Measurements from ENCODE around the gene TRIM24.
"Not testable (repeated sequence)": the region's sequence is repeated elsewhere in the genome, so short reads cannot be mapped to it uniquely, and the experiment has no call there.

Gene TRIM24

DNA sequence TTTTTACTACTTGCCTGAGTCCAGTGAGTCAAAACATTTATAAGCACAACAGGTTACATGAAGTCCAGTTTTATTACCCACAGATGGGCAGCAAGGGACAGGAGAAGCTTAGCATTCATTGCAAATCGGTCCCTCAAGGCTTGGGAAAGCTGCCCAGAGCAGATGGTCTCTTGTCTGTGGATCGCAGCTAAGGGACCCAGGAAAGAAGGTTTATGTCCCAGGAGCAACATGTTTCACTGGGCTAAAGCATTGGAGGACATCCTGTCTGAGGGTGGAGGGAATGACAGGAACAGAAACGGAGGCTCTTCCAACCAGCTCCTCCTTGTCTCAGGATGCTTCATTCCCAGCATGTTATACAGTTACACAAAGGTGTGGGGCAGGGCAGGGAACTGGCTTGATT, 39.3 kb downstream of the TRIM24 start:
- DNase-seq, result no peak

DNA sequence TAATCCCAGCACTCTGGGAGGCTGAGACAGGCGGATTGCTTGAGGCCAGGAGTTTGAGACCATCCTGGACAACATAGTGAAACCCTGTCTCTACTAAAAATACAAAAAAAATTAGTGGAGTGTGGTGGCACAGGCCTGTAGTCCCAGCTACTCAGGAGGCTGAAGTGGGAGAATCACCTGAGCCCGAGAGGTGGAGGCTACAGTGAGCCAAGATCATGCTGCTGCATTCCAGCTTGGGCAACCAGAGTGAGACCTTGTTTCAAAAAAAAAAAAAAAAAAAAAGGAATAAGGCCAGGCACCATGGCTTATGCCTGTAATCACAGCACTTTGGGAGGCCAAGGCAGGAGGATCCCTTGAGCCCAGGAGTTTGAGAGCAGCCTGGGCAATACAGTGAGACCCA, 40.2 kb downstream of the TRIM24 start:
- not testable (repeated sequence) for DNase-seq

DNA sequence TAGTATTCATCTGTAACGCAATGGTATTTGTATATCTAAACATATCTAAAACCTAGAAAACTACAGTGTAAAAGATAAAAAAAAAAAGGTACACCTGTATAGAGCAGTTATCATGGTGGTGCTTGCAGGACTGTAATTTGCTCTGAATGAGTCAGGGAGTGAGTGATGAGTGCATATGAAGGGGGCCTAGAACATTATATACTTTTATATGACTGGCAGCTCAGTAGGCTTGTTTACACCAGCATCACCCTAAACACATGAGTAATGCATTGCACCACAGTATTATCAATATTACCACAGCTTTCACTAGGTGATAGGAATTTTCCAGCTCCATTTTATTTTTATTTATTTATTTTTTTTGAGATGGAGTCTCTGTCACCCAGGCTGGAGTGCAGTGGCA, 40.8 kb downstream of the TRIM24 start:
- DNase-seq, result no peak

DNA sequence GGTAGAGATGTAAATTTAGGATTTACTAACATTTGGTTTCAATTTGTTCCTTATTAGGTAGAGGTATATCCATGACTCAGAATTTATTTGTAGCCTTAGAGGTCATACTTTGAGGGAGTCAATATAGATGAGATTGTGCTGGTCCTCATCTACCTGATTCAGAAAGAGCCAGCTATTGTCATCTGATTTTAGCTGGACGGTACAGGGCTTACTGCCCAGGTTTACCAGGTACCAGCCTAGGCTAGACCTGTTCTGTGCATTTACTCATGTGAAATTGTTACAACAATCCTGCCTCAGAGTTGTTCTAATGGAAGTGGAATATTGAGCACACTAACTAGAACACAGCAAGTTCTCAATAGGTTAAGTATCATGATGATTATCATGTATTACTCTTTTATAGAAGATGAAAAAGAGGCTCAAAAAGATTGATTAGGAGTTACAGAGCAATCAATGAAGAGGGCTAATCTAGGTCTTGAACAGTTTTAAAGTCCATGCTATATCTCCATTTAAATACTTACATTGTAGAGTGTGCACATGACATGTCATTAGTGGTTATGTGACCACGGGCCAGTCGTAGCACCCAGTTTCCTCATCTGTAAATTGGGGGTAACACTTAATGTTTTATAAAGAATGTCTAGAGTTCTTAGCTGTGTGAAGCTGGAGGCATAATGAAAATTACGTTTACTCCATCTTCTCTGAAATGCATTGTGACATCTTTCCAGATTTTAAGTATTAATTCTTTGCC, 42.1 kb downstream of the TRIM24 start:
- DNase-seq, result no peak

DNA sequence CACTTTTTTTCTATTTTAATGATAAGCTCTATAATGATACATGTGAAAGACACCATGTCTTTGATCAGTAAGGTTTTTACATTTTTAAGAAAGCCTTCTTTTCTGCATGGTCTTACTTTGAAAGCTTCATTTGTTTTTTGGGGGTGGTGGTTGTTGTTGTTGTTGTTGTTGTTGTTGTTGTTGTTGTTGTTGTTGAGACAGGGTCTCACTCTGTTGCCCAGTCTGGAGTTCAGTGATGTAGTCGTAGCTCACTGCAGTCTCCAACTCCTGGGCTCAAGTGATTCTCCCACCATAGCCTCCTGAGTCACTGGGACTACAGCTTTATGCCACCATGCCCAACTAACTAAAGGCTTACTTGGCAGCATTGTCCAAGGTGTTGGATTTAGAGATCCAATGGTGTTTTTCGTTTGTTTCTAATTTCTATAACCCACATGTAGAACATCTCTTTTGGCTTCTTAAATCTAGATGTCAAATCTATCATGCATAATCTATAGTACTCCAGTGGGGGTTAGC, 45.4 kb downstream of the TRIM24 start:
- no peak for DNase-seq

DNA sequence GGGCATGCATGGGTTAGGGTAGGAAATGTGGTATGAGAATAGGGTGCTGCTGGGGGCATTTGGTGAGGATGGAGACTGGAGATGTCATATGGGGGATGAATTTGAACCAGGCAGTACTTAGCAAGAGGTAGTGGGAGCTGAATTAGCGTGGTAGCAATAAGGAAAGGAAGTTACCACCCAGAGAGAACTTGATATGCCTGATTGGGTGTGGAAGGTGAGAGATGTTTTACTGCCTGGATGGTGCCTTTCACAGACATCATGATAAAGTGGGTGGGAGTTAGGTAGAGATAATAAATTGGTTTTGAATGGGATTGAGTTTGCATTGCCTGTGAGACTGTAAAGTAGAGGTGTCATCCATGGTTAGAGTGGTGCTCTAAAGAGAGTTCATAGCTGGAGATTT, 46.7 kb downstream of the TRIM24 start:
- no peak for DNase-seq

DNA sequence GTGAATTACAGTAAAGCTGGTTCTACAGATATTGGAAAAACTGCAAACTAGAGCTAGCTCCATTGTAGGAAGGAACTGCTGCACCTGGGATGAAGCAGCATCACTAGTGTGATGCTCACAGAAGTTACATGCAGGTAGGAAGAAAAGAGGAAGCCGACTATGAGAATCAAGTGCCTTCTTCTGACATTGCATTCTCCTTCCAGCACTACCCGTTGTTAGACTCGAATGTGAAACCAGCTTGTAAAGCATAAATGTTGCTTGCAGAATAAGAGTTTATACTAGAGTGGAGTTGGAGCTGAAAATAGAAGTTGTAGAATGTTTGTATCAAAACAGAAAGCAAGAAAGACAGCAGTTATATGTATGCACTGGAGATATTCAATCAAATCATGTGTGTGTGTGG, 49.9 kb downstream of the TRIM24 start:
- DNase-seq, result no peak

DNA sequence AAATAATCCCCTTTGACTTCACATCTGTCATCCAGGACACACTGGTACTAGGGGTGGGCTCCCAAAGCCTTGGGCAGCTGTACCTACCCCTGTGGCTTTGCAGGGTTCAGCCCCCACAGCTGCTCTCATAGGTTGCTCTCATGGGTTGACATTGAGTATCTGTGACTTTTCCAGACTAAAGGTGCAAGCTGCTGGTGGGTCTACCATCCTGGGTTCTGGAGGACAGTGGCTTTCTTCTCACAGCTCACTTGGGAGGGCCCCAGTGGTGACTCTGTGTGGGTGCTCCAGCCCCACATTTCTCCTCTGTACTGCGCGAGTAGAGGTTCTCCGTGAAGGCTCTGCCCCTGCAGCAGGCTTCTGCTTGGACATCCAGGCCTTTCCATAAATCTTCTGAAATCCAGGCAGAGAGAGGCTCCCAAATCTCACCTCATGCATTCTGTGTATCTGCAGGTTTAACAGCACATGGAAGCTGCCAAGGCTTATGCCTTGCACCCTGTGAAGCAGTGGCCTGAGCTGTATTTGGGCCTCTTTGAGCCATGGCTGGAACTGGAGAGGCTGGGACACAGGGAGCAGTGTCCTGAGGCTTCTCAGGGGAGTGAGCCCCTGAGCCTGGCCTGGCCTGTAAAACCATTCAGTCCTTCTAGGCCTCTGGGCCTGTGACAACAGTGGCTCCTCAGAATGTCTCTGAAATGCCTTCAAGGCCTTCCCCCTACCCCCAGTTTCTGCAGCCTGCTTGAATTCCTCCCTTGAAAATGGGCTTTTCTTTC, 52.2 kb downstream of the TRIM24 start:
- no peak for DNase-seq

DNA sequence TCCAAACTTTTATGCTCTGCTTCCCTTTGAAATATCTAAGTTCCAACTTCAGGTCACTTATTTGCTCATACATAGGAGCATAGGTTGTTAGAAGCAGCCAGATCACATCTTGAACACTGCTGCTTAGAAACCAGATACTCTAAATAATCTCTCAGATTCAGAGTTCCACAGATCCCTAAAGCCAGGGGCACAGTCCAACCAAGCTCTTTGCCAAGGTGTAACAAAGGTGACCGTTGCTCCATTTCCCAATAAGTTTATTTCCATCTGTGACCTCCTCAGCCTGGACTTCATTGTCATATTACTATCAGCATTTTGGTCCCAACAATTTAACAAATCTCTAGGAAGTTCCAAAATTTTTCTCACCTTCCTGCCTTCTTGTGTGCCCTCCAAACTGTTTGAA, 52.8 kb downstream of the TRIM24 start:
- DNase-seq, result no peak

DNA sequence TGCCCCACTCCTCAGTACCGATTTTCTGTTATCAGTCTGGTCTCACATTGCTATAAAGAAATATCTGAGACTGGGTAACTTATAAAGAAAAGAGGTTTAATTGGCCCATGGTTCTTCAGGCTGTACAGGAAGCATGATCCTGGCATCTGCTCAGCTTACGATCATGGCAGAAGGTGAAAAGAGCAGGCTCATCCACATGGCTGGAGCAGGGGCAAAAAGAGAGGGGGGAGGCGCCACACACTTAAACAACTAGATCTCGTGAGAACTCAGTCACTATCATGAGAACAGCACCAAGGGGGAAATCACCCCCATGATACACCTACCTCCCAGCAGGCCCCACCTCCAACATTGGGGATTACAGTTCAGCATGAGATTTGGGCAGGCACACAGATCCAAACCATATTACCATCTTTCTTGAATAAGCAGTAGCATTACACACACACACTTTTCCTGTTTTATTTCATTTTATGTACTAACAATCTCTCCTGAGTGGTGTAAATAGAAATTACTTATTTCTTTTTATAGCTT, 53.3 kb downstream of the TRIM24 start:
- no peak for DNase-seq

DNA sequence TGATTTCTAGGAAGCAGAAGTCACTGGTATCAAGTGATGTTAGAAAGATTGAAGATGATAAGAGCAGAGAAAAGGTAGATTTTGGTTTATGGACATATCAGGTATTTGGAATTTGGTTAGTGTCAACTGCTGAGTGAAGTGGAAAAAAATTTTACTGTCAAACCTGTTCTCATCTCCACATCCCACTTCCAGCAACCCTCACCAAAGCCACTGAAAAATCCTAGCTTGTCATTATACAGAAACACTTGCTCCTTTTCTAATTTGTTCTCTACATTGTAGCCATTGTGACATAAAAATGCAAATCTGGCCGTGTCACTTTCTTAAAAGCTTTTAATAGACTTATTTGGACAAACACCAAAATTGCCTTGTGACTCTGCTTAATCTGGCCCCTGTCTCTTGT, 54.0 kb downstream of the TRIM24 start:
- no peak for DNase-seq

DNA sequence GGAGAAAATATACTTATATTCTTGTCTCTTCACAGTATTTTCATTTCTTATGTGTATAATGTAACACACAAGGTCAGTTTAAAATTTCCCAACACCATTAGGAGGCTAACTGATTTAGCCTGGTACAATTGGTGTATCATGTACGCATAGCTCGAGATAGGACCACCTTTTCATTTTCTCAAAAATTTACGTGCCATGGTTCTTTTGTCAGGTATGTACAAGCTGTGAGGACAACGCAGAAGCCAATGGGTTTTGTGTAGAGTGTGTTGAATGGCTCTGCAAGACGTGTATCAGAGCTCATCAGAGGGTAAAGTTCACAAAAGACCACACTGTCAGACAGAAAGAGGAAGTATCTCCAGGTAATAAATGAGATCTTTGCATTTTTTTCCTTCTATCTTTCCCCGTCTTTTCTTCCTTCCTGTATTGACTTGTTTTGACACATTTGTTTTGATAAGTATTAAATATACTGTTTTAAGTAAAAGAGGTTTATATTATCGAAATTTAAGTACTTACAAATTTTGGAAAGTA, 55.0 kb downstream of the TRIM24 start:
- DNase-seq, result no peak

DNA sequence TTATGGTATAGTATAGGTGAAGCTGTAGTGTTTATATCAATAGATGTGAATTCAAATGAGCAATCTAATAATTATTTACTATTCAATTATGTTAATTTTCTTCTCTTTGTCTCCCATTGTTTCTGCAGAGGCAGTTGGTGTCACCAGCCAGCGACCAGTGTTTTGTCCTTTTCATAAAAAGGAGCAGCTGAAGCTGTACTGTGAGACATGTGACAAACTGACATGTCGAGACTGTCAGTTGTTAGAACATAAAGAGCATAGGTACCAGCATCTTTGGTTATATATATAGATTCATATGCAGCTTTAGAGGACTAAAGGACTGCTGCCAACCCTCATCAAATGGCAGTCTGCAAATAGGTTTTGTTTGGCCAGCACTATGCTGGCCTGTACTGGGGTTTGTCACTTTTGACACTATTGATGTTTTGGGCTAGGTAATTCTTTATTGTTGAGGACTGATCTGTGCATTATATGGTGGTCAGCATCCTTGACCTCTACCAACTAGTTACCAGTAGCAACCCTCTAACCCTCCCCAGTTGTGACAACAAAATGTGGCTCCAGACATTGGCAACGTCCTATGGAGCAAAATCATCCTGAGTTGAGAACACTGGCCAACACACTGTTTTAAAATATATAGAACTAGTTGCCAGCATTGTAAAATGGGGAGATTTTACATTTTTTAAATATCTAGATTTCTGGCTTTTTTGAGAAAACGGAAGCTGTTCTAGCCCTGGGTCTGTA, 59.2 kb downstream of the TRIM24 start:
- DNase-seq, result peak; percentile 80

DNA sequence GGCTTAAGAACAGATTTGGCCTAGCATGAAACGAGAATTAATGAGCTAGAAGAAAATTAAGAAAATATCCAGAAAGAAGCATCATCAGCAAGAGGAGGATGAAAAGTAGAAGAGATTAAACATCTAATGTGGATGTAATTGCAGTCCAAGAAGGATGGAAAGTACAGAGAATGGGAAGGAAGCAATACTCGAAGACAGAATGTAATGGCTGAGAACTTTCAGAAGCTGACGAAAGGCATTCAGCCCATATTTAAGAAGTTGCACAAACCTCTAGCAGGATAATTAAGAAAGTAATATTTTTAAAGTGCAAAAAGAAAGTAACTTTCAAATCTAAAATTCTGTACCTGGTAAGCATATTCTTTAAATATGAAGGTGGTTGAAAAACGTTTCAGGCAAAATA, 60.7 kb downstream of the TRIM24 start:
- DNase-seq, result no peak

DNA sequence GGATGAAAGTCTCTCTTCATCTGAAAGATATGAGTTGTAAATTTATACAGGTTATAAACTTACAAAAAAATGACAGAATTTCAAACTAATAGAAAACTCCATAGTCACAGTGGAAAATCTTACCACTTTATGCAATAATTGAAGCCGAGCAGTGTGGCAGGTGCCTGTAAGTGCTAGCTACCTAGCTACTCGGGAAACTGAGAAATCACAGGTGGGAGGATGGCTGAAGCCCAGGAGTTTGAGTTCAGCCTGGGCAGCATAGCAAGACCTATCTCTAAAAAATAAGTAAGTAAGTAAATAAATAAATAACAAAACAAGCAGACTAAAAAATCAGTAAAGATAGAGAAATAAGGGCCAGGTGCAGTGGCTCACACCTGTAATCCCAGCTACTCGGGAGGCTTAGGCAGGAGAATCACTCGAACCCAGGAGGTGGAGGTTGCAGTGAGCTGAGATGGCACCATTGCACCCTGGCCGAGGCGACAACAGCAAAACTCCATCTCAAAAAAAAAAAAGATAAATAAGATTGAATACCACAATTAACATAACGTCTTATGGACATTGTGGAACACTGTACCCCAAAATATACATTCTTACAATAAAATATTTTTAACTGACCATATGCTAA, 61.9 kb downstream of the TRIM24 start:
- no peak for DNase-seq

DNA sequence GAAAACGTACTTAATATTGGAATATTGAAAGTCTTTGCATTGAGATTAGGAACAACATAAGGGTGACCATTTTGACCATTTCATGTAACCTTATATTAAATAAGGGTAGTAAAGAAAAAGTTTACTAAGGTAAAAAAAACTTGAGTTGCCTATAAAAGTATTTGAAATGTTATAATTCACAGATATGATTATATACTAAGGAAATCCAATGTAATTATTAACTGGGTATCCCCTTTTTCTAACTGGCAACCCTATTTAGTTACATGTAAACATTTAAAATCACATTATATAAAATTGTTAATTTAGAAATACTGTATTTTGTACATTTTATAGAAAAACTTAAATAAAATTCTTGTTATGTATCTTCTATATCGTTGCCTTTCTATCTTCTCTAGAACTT, 64.2 kb downstream of the TRIM24 start:
- no peak for DNase-seq

DNA sequence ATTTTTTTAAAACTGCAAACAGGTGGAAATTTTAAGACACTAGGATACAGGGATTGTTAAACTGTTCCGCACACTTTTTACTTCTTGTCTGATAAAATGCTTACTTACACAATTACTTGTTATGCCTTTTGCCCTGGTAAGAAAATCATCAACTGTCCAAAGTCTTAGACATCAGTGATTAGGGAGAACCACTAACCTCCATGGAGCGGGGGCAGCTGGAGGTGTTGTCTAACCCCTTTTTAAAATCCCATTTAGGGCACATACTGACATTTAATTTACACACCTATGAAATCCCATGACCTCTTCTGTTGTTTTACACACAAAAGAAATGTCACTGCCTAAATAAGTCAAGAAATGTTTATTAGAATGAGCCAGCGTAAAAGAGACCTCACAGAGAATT, 65.7 kb downstream of the TRIM24 start:
- DNase-seq, result no peak

DNA sequence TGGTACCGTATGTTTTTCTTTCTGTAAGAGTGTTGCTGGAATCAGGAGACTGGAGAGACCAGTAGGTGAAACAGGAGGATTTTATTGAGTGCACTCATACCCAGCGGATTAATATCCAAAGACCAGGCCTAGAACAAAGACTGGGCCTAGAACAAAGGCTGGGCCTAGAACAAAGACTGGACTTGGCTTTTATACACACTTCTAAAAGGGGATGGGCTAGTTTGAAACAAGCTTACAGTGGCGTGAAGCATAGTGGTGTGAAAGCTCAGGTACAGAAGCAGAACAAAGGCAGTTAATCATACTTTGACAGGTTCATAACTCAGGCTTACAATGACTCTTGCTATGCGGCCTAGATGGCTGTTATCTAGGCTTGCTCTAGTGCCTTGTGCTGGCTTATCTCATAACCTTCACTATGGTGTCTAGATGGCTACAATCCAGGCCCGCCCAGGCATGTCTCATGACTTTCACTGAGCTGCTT, 67.7 kb downstream of the TRIM24 start:
- no peak for DNase-seq

DNA sequence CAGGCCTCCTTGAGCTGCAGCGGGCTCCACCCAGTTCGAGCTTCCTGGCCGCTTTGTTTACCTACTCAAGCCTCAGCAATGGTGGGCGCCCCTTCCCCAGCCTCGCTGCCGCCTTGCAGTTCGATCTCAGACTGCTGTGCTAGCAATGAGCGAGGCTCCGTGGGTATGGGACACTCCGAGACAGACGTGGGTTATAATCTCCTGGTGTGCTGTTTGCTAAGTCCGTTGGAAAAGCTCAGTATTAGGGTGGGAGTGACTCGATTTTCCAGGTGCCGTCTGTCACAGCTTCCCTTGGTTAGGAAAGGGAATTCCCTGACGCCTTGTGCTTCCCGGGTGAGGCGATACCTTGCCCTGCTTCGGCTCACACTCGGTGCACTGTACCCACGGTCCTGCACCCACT, 76.8 kb downstream of the TRIM24 start:
- DNase-seq, result not testable (repeated sequence)

DNA sequence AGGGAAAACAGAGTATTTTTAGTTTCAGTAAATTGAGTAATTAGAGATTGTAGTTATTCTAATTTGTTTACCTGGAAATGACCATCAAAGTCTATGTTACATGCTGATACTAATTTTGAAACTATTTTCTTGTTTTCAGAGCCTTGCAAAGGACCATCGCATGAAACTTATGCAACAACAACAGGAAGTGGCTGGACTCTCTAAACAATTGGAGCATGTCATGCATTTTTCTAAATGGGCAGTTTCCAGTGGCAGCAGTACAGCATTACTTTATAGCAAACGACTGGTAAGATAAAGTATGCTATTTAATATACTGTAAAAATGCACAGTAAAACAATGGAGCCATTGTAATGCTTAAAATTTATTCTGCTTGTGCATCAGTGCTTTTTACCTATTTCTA, 78.5 kb downstream of the TRIM24 start:
- DNase-seq, result no peak

DNA sequence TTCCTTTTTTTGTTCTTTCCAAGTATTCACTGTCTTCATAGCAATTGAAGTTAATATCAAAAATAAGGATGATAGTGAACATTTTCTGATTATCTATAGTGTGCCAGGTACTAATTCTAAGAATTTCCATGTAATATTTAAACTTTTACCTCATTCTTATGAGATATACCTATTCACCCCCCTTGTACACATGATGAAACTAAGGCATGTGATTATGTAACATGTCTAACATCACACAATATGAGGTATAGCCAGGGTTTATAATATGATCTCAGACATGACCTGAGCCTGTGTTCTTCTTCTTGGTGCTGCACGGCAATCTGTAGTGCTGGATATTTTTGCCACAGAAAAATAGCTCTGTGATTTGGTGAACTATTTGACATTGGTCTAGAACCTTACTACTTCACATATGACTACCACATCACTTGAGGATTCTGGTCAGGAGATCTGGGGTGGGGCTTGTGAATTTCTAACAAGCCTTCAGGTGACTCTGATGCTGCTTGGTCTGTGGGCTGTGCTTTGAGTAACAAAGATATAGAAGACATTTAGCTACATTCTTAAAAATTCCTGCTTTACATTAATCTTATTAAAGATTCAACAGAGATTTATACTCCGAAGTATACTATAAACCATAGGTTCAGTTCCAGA, 79.1 kb downstream of the TRIM24 start:
- no peak for DNase-seq

DNA sequence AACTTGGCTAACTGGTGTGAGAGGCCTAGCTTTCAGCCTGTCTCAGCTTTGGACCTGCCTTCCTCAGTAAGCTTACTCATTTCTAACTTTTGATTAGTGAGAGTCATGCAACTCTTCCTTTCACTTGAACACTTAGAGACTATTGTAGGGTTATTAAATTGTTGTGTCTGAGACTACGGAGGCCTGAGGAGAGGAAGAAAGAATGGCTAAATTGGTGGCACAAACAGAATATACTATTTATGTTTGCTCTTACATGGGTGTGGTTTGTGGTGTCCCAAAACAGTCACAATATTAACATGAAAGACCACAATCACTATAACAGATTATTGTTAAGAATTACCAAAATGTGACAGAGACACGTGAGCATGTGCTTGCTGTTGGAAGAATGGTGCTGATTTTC, 82.1 kb downstream of the TRIM24 start:
- DNase-seq, result no peak
